Measurements from ENCODE around the gene SCG3.

Gene SCG3

GRCh38 chr15:51678096-51678495 lies 3.2 kb upstream of the SCG3 start:
- DNase-seq (ENCODE audit: low read depth): no peak

GRCh38 chr15:51680321-51680720 lies 982 bp upstream of the SCG3 start:
- no peak for DNase-seq (ENCODE audit: low read depth)

- DNase-seq (ENCODE audit: low read depth): no peak
Measured at GRCh38 chr15:51687565-51687964, 6.3 kb downstream of the SCG3 start.

- DNase-seq (ENCODE audit: low read depth): no peak
Measured at GRCh38 chr15:51688863-51689262, 7.6 kb downstream of the SCG3 start.

GRCh38 chr15:51692154-51692553 lies 10.9 kb downstream of the SCG3 start:
- no peak for DNase-seq (ENCODE audit: low read depth)

GRCh38 chr15:51696566-51696965 lies 15.3 kb downstream of the SCG3 start:
- no peak for DNase-seq (ENCODE audit: low read depth)

GRCh38 chr15:51697163-51697562 lies 15.9 kb downstream of the SCG3 start:
- DNase-seq (ENCODE audit: low read depth): no peak

GRCh38 chr15:51699373-51699772 lies 18.1 kb downstream of the SCG3 start:
- no peak for DNase-seq (ENCODE audit: low read depth)

GRCh38 chr15:51702710-51703109 lies 21.4 kb downstream of the SCG3 start:
- DNase-seq (ENCODE audit: low read depth): no peak

DNA sequence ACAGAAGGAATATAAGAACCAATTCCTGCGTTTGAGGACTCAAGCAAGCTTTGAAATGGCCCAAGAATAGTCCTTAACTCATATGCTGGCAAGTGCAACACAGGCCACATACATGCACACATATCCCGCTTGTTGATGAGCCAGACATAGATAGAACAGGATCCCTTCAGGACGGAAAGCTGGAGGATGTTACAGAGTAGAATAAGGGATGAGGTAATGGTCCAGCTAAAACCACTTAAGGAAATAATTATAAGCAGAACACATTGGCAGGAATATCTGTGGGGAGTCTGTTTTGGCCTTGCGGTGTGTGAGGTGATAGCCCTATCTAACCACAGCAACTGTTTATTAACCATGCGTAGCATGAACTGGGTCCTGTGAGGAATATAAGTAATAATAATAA lies 25.0 kb downstream of the SCG3 start:
- DNase-seq (ENCODE audit: low read depth): peak; percentile 5

DNA sequence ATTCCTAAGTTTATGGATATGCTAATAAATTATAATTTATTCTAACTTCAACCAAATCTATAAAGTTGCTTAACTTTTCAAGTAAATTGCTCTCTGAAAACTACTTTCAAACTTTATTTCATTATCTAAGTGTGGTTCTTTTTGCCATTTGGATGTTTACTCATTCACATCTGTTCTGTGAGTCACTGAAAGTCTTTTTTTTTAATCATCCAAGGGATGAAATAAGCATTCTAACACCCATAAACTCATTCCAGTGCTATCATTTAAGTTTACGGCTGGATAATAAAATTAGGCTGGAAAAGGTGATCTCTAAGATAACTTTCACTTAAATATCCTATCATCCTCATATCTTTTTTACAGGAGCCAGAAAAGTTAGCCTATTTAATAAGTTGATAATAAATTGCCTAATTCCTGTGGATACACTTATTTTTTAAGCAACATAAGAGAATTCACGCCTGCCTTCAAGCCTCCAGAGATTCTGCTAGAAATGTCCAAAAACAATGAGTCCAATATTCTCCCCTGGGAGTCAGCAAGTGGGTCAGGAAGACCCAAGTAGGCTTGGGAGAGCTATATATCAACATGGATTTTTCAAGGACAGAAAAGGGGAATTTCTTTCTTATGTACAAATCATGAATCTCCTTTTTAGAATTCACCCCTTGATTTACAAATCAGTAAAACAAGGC lies 25.8 kb downstream of the SCG3 start:
- no peak for DNase-seq (ENCODE audit: low read depth)

DNA sequence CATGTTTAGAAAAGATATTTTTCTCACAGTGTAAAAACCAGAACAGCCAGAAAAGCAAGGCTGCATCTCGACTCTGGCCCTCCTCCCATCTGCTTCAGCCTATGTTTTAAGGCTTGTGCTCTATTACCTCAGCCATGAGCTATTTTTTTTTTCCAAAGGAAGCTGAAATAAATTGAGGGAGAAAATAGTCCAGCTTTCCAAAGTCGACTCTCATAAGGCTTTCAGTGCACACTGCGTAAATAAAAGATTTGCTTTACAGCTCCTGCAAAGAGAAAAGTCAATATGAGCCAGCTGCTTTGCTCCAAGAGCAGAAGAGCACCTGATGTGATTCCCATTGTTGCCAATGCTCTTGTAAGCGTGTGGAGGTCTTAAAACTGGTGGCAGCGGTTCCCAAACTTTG lies 26.7 kb downstream of the SCG3 start:
- DNase-seq (ENCODE audit: low read depth): no peak

DNA sequence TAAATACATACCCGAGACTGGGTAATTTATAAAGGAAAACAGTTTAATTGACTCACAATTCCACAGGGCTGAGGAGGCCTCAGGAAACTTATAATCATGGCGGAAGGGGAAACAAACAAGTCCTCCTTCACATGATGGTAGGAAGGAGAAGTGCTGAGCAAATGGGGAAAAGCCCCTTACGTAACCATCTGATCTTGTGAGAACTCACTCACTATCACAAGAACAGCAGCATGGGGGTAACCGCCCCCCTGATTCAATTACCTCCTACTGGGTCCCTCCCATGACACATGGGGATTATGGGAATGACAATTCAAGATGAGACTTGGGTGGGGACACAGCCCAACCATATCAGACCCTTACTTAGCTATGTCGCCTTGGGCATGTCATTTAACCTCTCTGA lies 27.7 kb downstream of the SCG3 start:
- DNase-seq (ENCODE audit: low read depth): no peak

GRCh38 chr15:51714162-51714561 lies 32.9 kb downstream of the SCG3 start:
- no peak for DNase-seq (ENCODE audit: low read depth)

DNA sequence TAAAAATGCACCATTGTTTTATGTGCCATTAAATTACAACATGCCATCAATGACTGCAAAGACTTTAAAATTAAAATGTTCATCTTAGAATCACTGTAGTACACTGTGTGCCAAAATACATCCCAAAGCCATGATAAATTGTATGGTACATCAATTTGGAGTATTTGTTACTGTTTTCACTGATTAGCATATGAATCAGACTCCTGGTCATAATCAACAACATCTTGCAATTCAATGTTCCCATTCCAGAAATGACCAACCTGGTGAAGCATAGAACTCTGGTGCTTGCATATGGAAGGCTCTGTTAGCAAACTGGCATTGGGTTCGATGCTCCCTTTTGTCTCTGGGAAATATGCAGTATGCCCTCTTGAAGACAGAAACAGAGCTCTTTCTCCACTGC lies 33.6 kb downstream of the SCG3 start:
- no peak for DNase-seq (ENCODE audit: low read depth)

- no peak for DNase-seq (ENCODE audit: low read depth)
Measured at GRCh38 chr15:51718219-51718618, 36.9 kb downstream of the SCG3 start.

DNA sequence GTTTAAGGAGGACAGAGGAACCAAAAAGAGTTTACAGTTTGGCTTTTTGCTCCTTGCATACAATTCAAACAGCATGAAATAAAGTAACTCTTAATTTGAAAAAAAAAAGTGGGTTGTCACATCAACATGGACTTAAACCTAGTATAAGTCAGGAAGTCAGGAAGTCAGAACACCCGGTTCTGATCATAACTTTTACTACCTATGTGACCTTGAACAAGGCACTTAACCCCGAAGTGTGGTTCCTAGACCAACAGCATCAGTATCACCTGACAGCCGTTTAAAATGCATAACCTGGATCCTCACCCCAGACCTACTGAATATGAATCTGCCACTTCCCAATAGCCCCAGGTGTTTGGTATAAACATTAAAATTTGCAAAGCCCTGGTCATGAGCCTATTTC lies 37.4 kb downstream of the SCG3 start:
- DNase-seq (ENCODE audit: low read depth): no peak

DNA sequence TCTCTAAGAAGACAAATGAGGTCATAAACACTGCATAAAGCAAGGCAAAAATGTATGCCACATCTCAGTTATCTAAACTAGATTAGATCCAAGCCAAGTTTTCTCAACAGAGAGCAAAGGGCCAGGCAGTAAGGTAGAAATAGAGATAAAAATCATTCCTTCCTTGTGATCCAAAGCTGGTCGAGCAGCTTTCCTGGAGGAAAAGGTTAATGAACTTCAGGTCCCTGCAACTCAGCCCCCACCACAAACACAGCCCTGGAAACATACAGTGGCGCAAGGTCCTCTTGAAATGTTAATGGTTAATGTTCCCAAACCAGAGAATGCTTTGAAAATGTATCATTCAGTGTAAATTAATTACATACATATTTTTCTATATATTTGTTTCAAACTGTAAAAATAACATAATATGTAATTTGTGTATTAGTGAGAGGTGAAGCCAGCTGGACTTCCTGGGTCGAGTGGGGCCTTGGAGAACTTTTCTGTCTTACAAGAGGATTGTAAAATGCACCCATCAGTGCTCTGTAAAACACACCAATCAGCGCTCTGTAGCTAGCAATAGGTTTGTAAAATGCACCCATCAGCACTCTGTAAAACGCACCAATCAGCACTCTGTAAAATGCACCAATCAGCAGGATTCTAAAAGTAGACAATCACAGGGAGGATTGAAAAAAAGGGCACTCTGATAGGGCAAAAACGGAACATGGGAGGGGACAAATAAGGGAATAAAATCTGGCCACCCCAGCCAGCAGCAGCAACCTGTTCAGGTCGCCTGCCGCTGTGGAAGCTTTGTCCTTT lies 39.1 kb downstream of the SCG3 start:
- no peak for DNase-seq (ENCODE audit: low read depth)

DNA sequence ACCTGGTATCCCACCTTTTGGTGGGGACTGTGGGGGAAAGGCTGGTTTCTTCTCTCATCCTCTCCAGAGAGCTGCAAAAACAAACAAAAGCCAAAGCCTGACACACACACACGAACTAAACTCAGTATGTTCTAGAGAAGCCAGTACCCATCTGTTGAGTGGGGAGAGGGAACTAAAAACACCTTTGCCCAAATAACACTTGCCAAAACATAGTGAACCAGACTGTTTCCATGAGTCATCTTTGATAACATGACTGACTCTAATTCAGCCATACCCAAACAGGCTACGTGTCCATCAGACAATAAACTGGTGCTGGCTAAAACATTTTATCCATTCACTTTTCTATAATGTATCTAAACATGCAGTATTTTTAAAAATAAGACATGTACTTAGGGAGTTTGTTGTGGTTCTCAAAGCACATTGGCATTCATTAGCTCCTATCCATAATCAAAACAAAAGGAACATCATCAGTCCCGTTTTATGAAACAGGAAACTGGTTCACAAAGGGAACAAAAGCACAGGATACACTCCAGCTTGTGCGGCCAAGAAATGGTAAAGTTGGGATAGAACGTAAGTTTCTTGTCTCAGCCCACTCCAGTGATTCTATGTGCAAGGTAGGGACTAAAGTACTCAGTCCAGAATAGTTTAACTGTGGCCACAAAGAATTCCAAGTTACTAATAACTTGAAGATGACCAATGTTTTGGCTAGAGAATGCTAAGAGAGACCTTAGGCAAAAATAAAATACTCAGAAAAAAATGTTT lies 40.1 kb downstream of the SCG3 start:
- no peak for DNase-seq (ENCODE audit: low read depth)

GRCh38 chr15:51724199-51724598 lies 42.9 kb downstream of the SCG3 start:
- no peak for DNase-seq (ENCODE audit: low read depth)

- no peak for DNase-seq (ENCODE audit: low read depth)
Measured at GRCh38 chr15:51724673-51725072, 43.4 kb downstream of the SCG3 start.

- peak; percentile 53 for DNase-seq (ENCODE audit: low read depth)
Measured at GRCh38 chr15:51726302-51727073, 45.2 kb downstream of the SCG3 start.

All from fibroblast of the conjunctiva (primary cell).